H9 (cell line): Measurements from ENCODE around the gene LUZP1. TPM values are rescaled to one million over a fixed set of nuclear protein-coding genes. Genes with fewer than 3 reads are reported as not detected.

Source experiments
- DNase-seq: peaks from one replicate; pipeline ENCODE4 v3.0.0-alpha.2; 2017
- H2AFZ ChIP-seq: one replicate; pipeline ENCODE4 v1.6.1; 2013; ENCODE audit warnings: mild to moderate bottlenecking, low read length, control low read depth, moderate library complexity
- H2AK5ac ChIP-seq: 2 replicates; pipeline ENCODE4 v1.6.1; 2013; ENCODE audit warnings: low read length, control low read depth, mixed read lengths; ENCODE audit not compliant: insufficient read length
- H2BK120ac ChIP-seq: one replicate; pipeline ENCODE4 v1.6.1; 2013; ENCODE audit warnings: low read depth, mild to moderate bottlenecking, low read length, control low read depth, inconsistent platforms; ENCODE audit not compliant: poor library complexity, severe bottlenecking
- H2BK12ac ChIP-seq: 2 replicates; pipeline ENCODE4 v1.6.1; 2013; ENCODE audit warnings: low read length, control low read depth, mixed read lengths, low read depth; ENCODE audit not compliant: insufficient read length
- H2BK15ac ChIP-seq: 2 replicates; pipeline ENCODE4 v1.6.1; 2013; ENCODE audit warnings: low read depth, low read length, control low read depth
- H2BK20ac ChIP-seq: one replicate; pipeline ENCODE4 v1.6.1; 2013; ENCODE audit warnings: low read depth, mild to moderate bottlenecking, low read length, control low read depth, inconsistent platforms; ENCODE audit not compliant: poor library complexity, severe bottlenecking
- H2BK5ac ChIP-seq: 2 replicates; pipeline ENCODE4 v1.6.1; 2013; ENCODE audit warnings: low read length, control low read depth, mixed read lengths; ENCODE audit not compliant: insufficient read length
- H3K14ac ChIP-seq: 2 replicates; pipeline ENCODE4 v1.6.1; 2013; ENCODE audit warnings: low read length, control low read depth; ENCODE audit not compliant: insufficient read depth
- H3K18ac ChIP-seq: 2 replicates; pipeline ENCODE4 v1.6.1; 2013; ENCODE audit warnings: low read depth, mild to moderate bottlenecking, mixed read lengths, low read length, control low read depth; ENCODE audit not compliant: insufficient read length
- H3K23ac ChIP-seq: 2 replicates; pipeline ENCODE4 v1.6.1; 2013; ENCODE audit warnings: low read length, control low read depth, mixed read lengths, low read depth; ENCODE audit not compliant: insufficient read length
- H3K23me2 ChIP-seq: 2 replicates; pipeline ENCODE4 v1.6.1; 2013; ENCODE audit warnings: low read depth, mild to moderate bottlenecking, mixed read lengths, low read length, control low read depth; ENCODE audit not compliant: insufficient read length, poor library complexity, severe bottlenecking
- H3K27ac ChIP-seq: 2 replicates; pipeline ENCODE4 v1.5.1; 2013; ENCODE audit warnings: low read length, control low read depth, mixed read lengths, low read depth; ENCODE audit not compliant: insufficient read length
- H3K27me3 ChIP-seq: 2 replicates; pipeline ENCODE4 v1.6.1; 2013; ENCODE audit warnings: low read length, control low read depth, inconsistent platforms; ENCODE audit not compliant: insufficient read depth
- H3K4ac ChIP-seq: 2 replicates; pipeline ENCODE4 v1.6.1; 2013; ENCODE audit warnings: low read depth, mild to moderate bottlenecking, control low read depth, inconsistent platforms, low read length, moderate library complexity
- H3K4me1 ChIP-seq: 2 replicates; pipeline ENCODE4 v1.6.1; 2013; ENCODE audit warnings: low read length, control low read depth, inconsistent platforms; ENCODE audit not compliant: insufficient read depth
- H3K4me2 ChIP-seq: 2 replicates; pipeline ENCODE4 v1.6.1; 2013; ENCODE audit warnings: low read length, control low read depth, mixed read lengths; ENCODE audit not compliant: insufficient read length, insufficient read depth
- H3K56ac ChIP-seq: 2 replicates; pipeline ENCODE4 v1.6.1; 2013; ENCODE audit warnings: low read depth, mild to moderate bottlenecking, mixed read lengths, low read length, control low read depth; ENCODE audit not compliant: insufficient read length
- H3K79me1 ChIP-seq: 2 replicates; pipeline ENCODE4 v1.6.1; 2013; ENCODE audit warnings: low read depth, mild to moderate bottlenecking, moderate library complexity, low read length, control low read depth, inconsistent platforms; ENCODE audit not compliant: insufficient read depth, poor library complexity, severe bottlenecking
- H3K79me2 ChIP-seq: 2 replicates; pipeline ENCODE4 v1.6.1; 2013; ENCODE audit warnings: low read length, control low read depth, inconsistent platforms; ENCODE audit not compliant: insufficient read depth
- H3K9ac ChIP-seq: 2 replicates; pipeline ENCODE4 v1.6.1; 2013; ENCODE audit warnings: low read length, control low read depth, mixed read lengths; ENCODE audit not compliant: insufficient read length; ENCODE audit errors: extremely low read depth
- H3K9me3 ChIP-seq: one replicate; pipeline ENCODE4 v1.6.1; 2013; ENCODE audit warnings: low read depth, low read length, inconsistent platforms; ENCODE audit not compliant: control insufficient read depth
- H3T11ph ChIP-seq: one replicate; pipeline ENCODE4 v1.6.1; 2013; ENCODE audit warnings: mild to moderate bottlenecking, low read length, control low read depth, inconsistent platforms
- H4K20me1 ChIP-seq: one replicate; pipeline ENCODE4 v1.6.1; 2013; ENCODE audit not compliant: control insufficient read depth, insufficient read length, insufficient read depth
- H4K5ac ChIP-seq: 2 replicates; pipeline ENCODE4 v1.6.1; 2013; ENCODE audit warnings: low read depth, mild to moderate bottlenecking, mixed read lengths, low read length, control low read depth; ENCODE audit not compliant: insufficient read length
- H4K8ac ChIP-seq: replicated peaks from 2 replicates; pipeline ENCODE4 v1.6.1; 2013; ENCODE audit warnings: low read length, control low read depth, mixed read lengths, low read depth; ENCODE audit not compliant: insufficient read length
- H4K91ac ChIP-seq: 2 replicates; pipeline ENCODE4 v1.6.1; 2013; ENCODE audit warnings: low read depth, mild to moderate bottlenecking, moderate library complexity, mixed read lengths, low read length, control low read depth; ENCODE audit not compliant: insufficient read length
- H3K27ac Mint-ChIP-seq, 3 experiments: 2 replicates in 2 of 3; 3 replicates in 1 of 3; pipeline ENCODE4 v1.8.0; 2020 to 2021; ENCODE audit warnings: mixed read lengths in 3 of 3, mild to moderate bottlenecking in 1 of 3, moderate library complexity in 1 of 3
- H3K27me3 Mint-ChIP-seq: 2 replicates; pipeline ENCODE4 v1.8.0; 2021; ENCODE audit warnings: low read depth, mild to moderate bottlenecking, moderate library complexity, mixed read lengths
- H3K36me3 Mint-ChIP-seq, 3 experiments: 2 replicates in 2 of 3; 3 replicates in 1 of 3; pipeline ENCODE4 v1.8.0; 2020 to 2021; ENCODE audit warnings: low read depth in 3 of 3, mixed read lengths in 3 of 3; ENCODE audit not compliant: insufficient read depth in 1 of 3
- H3K4me1 Mint-ChIP-seq, 2 experiments: 2 replicates each; pipeline ENCODE4 v1.8.0; 2020; ENCODE audit warnings: mixed read lengths in 2 of 2
- H3K4me3 Mint-ChIP-seq, 2 experiments: 2 replicates in 1 of 2; 3 replicates in 1 of 2; pipeline ENCODE4 v1.8.0; 2020 to 2021; ENCODE audit warnings: mild to moderate bottlenecking in 2 of 2, mixed read lengths in 2 of 2, moderate library complexity in 1 of 2
- H3K9me3 Mint-ChIP-seq, 2 experiments: 2 replicates in 1 of 2; 3 replicates in 1 of 2; pipeline ENCODE4 v1.8.0; 2020; ENCODE audit warnings: mild to moderate bottlenecking in 2 of 2, mixed read lengths in 2 of 2, moderate library complexity in 1 of 2
- CTCF ChIP-seq: fragments of 200-600 bp; sonication (generic); conservative IDR thresholded peaks from 3 replicates; pipeline ENCODE4 v1.8.0; 2021; ENCODE audit warnings: antibody characterized with exemption, mild to moderate bottlenecking
- WGBS: extraction: QIAGEN DNeasy Blood & Tissue Kit; methylation state at CpG from one replicate; pipeline ENCODE4 v1.1.7; 2013; ENCODE audit warnings: missing lambda C conversion rate, low lambda C conversion rate, mixed read lengths; ENCODE audit not compliant: insufficient read length; ENCODE audit errors: extremely low coverage; 5-methylcytosine and 5-hydroxymethylcytosine counted together
- total RNA-seq: library from RNA; stranded (reverse); gene quantifications from 2 replicates; pipeline ENCODE4 v1.2.1, GENCODE V29; 2021

The LUZP1 gene
- total RNA-seq, 1 experiment from 2014 or later: 48.2 TPM

GRCh38 chr1:23100074-23100748 is 68.4 kb downstream of the LUZP1 start:
- Histone ChIP-seq H3K18ac (no peak overlapping the region), H3K56ac (no peak overlapping the region), H2BK20ac (no peak overlapping the region), H2BK15ac (no peak overlapping the region), H4K8ac (no peak overlapping the region), H4K91ac (no peak overlapping the region), H3K9ac (no peak overlapping the region), H3K4me2 (no peak overlapping the region), H3K14ac (no peak overlapping the region), H2BK12ac (no peak overlapping the region), H3K4me1 (peaks cover 10% of the 10 kb centered on the region; the same call in 1 of the 2 replicates), H3K23me2 (no peaks in the 10 kb centered on the region), H3K79me2 (no peaks in the 10 kb centered on the region; the same call in 1 of the 2 replicates), H3K9me3 (no peaks in the 10 kb centered on the region), H4K5ac (no peak overlapping the region), H2BK5ac (no peak overlapping the region), H3T11ph (no peak overlapping the region), H2AK5ac (no peak overlapping the region), H2BK120ac (no peak overlapping the region), H3K4ac (no peak overlapping the region), H3K27me3 (no peaks in the 10 kb centered on the region), H2AFZ (no peak overlapping the region), H3K27ac (no peak overlapping the region), H3K23ac (no peak overlapping the region), H3K79me1 (peaks cover 3% of the 10 kb centered on the region), H4K20me1 (no peaks in the 10 kb centered on the region)
- WGBS: no CpG with 5 or more reads among the region's 3 CpGs
- no peak overlapping the region for H3K4me3 Mint-ChIP-seq
- no peaks in the 10 kb centered on the region for H3K27me3 Mint-ChIP-seq
- peaks cover 2 to 22% (median 12%) of the 10 kb centered on the region in 3 experiments; a peak in 5 of 7 replicates for H3K36me3 Mint-ChIP-seq
- no peaks in the 10 kb centered on the region for H3K9me3 Mint-ChIP-seq
- no peak; the same call in 2 of the 3 replicates for TF ChIP-seq CTCF
- H3K4me1 Mint-ChIP-seq: peaks cover 18 to 31% of the 10 kb centered on the region in 2 experiments
- DNase-seq: no peak
- H3K27ac Mint-ChIP-seq: peak overlapping the region in 2 of 3 experiments; percentile 9 to 46; a peak in 4 of 7 replicates
